DMS 273 (cell line): Measurements from ENCODE around the gene CACNG6.

Experiments used
- DNase-seq: peaks from one replicate; lab custom pipeline; 2025; ENCODE audit not compliant: unreplicated experiment; lab: John Stamatoyannopoulos, UW

CACNG6 gene

GRCh38 chr19:54040003-54040402 lies 48.6 kb downstream of the CACNG6 start:
- DNase-seq = no peak

GRCh38 chr19:54041969-54042606 lies 50.7 kb downstream of the CACNG6 start:
- DNase-seq = no peak

GRCh38 chr19:54042989-54043388 lies 51.6 kb downstream of the CACNG6 start:
- DNase-seq = no peak

GRCh38 chr19:54045771-54046170 lies 54.3 kb downstream of the CACNG6 start:
- no peak for DNase-seq

GRCh38 chr19:54047616-54048015 lies 56.2 kb downstream of the CACNG6 start:
- no peak for DNase-seq
